HL-60 (cell line): Measurements from ENCODE around the gene NET1.

Source experiments
- CTCF ChIP-seq: IDR thresholded peaks from one replicate; pipeline ENCODE4 v1.5.1; 2011; ENCODE audit warnings: low read length, control low read depth, inconsistent platforms; ENCODE audit not compliant: insufficient read depth
- GABPA ChIP-seq: IDR thresholded peaks from 2 replicates; pipeline ENCODE4 v1.6.1; 2012; ENCODE audit warnings: low read depth
- POLR2AphosphoS5 ChIP-seq: IDR thresholded peaks from 2 replicates; pipeline ENCODE4 v1.6.1; 2012; ENCODE audit warnings: low read depth
- REST ChIP-seq: IDR thresholded peaks from 2 replicates; pipeline ENCODE4 v1.6.1; 2012; ENCODE audit warnings: low read depth; ENCODE audit not compliant: insufficient replicate concordance

GRCh38 chr10:5504146-5505072 is 92.1 kb downstream of the NET1 start:
- TF ChIP-seq POLR2AphosphoS5 (no peak), CTCF (no peak), GABPA (no peak), REST (no peak)
